ENCODE measurements around the gene OLFM1.

The OLFM1 gene

DNA sequence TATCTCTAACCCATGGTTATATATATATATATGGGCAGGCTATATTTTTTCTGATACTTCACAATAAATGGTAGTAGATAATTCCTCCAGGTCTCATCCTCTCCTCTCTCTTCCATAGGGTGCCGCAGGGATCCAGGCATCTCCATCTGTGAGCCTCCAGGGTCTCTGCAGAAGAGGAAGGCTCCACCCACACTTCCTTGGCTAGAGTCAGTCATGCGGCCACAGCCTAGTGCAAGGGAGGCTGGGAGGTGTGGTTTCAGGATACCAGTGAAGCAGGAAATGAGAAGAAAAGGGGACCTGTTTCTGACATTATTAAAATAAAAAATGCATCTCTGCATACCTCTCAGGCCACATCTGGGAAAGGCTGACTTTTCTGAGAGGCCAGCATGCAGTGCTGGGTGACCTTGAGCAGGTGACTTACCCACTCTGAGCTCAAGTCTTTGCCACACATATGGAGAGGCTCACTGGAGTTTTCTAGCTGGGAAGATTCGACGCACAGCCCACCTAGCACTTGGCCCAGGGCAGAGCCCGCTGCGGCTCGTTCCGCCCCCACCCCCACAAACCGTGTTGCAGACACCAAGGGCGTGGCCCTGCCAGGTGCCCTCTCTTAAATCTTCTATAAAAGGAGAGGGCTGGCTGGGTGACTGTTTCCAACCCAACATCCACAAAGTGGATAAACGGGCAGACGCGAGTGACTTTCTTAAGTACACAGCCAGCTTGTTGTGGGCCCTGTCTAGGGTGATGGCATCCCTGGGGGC lies 47.9 kb downstream of the OLFM1 start:
- Histone ChIP-seq H3K36me3 (ENCODE audit: control insufficient read depth, insufficient read depth, low read length) (no peaks in the 10 kb centered on the region), H3K4me1 (ENCODE audit: control insufficient read depth, insufficient read depth, low read length) (no peaks in the 10 kb centered on the region), H3K27ac (ENCODE audit: low read length) (no peak overlapping the region), H3K27me3 (ENCODE audit: control insufficient read depth, insufficient read depth, low read length) (no peaks in the 10 kb centered on the region), H3K4me3 (ENCODE audit: low read length) (no peak overlapping the region), H3K9me3 (ENCODE audit: control insufficient read depth, insufficient read depth, low read length) (no peaks in the 10 kb centered on the region)
- no peak for DNase-seq (ENCODE audit: low read depth, low spot score)
- no CpG with 5 or more reads among the region's 13 CpGs for WGBS (ENCODE audit: insufficient coverage, insufficient read length)

DNA sequence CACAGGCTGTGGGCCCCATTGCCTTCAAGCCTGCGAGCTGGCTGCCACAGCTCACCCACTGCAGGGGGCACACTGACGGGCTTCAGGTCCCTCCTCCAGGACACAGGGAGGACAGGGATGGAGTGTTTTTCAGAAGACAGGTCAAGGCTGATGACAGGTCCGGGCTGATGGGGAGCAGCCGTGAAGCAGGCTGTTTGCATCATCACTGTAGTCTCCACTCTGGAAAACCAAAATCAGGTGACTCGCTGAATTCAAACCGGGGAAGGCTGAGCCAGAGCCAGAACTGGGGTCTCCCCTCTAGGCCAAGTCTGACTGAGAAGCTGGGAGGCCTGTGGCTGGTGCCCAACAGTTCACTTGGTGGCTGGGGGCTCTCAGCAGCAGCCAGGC lies 48.5 kb downstream of the OLFM1 start:
- no CpG with 5 or more reads among the region's 6 CpGs for WGBS (ENCODE audit: insufficient coverage, insufficient read length)
- H3K27ac ChIP-seq (ENCODE audit: low read length): no peak overlapping the region
- H3K27me3 ChIP-seq (ENCODE audit: control insufficient read depth, insufficient read depth, low read length): no peaks in the 10 kb centered on the region
- H3K4me3 ChIP-seq (ENCODE audit: low read length): no peak overlapping the region
- H3K36me3 ChIP-seq (ENCODE audit: control insufficient read depth, insufficient read depth, low read length): no peaks in the 10 kb centered on the region
- no peaks in the 10 kb centered on the region for H3K9me3 ChIP-seq (ENCODE audit: control insufficient read depth, insufficient read depth, low read length)
- no peak for DNase-seq (ENCODE audit: low read depth, low spot score)
- no peaks in the 10 kb centered on the region for H3K4me1 ChIP-seq (ENCODE audit: control insufficient read depth, insufficient read depth, low read length)

DNA sequence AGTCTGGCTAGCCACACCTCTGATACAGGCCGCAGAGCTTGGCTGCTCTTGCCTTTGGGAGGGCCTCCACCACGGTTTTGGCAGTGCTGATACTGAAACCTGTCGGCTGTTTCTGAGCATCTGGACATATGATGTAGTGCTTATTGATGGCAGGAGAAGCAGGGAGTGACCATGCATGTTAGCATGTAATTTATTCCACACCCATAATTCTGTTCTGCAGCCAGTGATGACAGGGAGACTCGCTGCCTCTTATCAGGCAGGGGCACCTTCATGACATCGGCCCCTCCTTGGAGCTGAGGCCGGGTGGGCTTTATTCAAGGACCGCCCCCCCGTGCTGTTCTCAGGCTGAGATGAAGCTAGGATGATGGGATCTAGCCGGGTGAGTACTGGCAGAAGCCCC lies 49.0 kb downstream of the OLFM1 start:
- no peaks in the 10 kb centered on the region for H3K9me3 ChIP-seq (ENCODE audit: control insufficient read depth, insufficient read depth, low read length)
- H3K4me1 ChIP-seq (ENCODE audit: control insufficient read depth, insufficient read depth, low read length): no peaks in the 10 kb centered on the region
- no CpG with 5 or more reads among the region's 9 CpGs for WGBS (ENCODE audit: insufficient coverage, insufficient read length)
- H3K4me3 ChIP-seq (ENCODE audit: low read length): no peak overlapping the region
- no peak overlapping the region for H3K27ac ChIP-seq (ENCODE audit: low read length)
- H3K27me3 ChIP-seq (ENCODE audit: control insufficient read depth, insufficient read depth, low read length): no peaks in the 10 kb centered on the region
- no peak for DNase-seq (ENCODE audit: low read depth, low spot score)
- H3K36me3 ChIP-seq (ENCODE audit: control insufficient read depth, insufficient read depth, low read length): no peaks in the 10 kb centered on the region

DNA sequence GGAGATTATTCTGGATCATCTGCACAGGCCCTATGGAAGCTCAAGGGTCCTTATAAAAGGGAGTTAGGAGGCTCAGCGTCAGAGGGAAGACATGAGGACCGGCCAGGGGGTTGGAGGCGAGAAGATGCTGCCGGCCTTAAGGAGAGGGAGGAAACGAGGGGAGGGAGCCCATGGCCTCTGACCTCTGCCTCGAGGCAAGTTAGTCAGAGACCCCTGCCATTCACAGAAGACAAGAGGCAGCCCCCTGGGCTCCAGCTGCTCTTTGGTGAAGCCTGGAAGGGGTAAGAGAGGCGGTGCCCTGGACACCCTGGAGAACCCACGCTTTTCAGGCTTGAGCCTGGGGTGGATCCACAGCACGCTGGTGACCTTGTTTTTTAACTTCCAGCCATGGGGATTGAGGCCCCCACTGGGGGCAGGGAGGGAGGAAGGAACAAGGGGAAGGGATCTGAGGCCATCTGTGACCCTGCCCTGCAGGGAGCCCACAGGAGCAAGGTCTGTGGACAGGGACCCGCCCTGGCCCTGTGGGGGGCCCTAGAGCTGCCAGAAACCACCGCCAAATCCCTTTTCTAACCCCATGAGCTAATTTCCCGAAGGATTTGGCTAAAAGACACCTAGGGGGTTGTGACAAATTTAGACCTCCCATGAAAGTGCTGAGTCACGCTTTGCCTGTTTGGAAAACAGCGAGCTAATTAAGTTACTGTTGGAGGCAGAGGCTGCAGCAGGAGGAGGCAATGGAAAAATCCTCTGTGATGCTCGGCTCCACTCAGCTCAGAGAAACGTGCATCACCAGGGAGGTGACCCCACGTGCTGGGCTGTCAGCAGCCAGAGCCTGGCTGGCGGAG lies 49.7 kb downstream of the OLFM1 start:
- no peaks in the 10 kb centered on the region for H3K27me3 ChIP-seq (ENCODE audit: control insufficient read depth, insufficient read depth, low read length)
- no CpG with 5 or more reads among the region's 18 CpGs for WGBS (ENCODE audit: insufficient coverage, insufficient read length)

DNA sequence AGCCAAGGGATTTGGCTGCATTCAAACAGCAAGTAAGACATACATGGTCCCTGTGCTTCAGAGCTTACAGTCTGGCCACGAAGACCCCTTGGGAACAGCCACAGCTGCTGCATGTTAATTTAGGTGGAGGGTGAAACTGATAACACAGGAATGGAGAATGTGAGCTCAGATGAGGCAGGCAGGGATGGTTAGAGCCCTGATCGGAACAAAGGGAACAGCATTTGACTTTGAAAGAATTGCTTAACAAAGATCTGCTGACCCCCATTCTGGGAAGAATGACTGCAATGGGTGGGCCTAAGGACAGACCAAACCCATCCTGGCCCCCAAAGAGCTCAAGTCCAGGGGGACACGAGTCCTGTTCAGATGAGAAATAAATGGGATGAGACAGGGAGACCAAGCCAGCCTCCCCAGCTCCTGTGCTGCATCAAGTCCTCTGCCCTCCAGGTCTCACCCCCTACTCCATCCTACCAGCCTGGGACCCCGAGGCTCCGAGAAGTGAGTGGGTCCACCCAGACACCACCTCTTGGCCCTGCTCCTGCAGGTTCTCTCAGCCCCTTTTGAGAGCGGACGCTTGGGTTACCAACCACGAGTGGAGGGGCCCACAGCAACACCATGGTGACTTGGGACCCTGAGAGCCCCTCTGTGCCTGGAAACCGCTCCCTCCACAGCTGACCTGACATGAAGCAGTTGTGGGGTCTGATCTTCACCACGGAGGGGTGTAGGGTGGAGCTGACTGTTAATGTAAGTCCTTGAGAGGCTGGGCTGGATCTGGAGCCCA lies 50.8 kb downstream of the OLFM1 start:
- Histone ChIP-seq H3K4me3 (ENCODE audit: low read length) (no peak overlapping the region), H3K27ac (ENCODE audit: low read length) (no peak overlapping the region), H3K36me3 (ENCODE audit: control insufficient read depth, insufficient read depth, low read length) (no peaks in the 10 kb centered on the region), H3K27me3 (ENCODE audit: control insufficient read depth, insufficient read depth, low read length) (no peaks in the 10 kb centered on the region), H3K4me1 (ENCODE audit: control insufficient read depth, insufficient read depth, low read length) (no peaks in the 10 kb centered on the region), H3K9me3 (ENCODE audit: control insufficient read depth, insufficient read depth, low read length) (no peaks in the 10 kb centered on the region)
- no peak for DNase-seq (ENCODE audit: low read depth, low spot score)
- WGBS (ENCODE audit: insufficient coverage, insufficient read length): no CpG with 5 or more reads among the region's 10 CpGs

More for the DNA sequence above, 49.7 kb downstream of the OLFM1 start:
- no peak for DNase-seq (ENCODE audit: low read depth, low spot score)
- Histone ChIP-seq H3K9me3 (ENCODE audit: control insufficient read depth, insufficient read depth, low read length) (no peaks in the 10 kb centered on the region), H3K4me1 (ENCODE audit: control insufficient read depth, insufficient read depth, low read length) (no peaks in the 10 kb centered on the region), H3K27ac (ENCODE audit: low read length) (no peak overlapping the region), H3K4me3 (ENCODE audit: low read length) (no peak overlapping the region), H3K36me3 (ENCODE audit: control insufficient read depth, insufficient read depth, low read length) (no peaks in the 10 kb centered on the region)

DNA sequence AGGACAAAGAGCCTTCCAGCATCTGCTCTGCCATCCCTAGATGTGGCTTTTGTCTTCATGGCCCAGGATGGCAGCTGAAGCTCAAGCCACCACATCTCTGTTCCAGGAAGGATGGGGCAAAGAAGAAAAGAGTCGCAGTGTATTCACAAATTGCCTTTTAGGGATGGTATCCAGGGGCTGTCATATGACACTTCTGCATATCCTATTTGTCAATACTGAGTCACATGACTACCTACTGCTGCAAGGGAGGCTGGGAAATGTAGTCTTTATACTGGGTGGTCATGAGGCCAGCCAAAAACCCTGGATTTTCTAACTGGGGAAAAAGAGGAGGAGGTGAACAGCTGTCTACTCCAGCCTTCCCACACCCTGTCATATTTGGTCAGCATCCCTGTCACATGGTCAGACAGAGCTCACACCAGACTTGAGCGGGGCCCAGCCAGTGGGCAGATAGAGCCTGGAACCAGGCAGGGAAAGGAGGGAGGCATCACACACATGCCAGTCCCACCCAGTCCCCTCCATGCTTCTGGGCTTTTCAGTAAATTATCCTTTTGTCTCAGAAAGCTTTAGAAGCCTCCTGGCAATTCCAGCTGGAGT lies 52.0 kb downstream of the OLFM1 start:
- WGBS (ENCODE audit: insufficient coverage, insufficient read length): no CpG with 5 or more reads among the region's 2 CpGs
- DNase-seq (ENCODE audit: low read depth, low spot score): no peak
- H3K4me1 ChIP-seq (ENCODE audit: control insufficient read depth, insufficient read depth, low read length): no peaks in the 10 kb centered on the region
- H3K36me3 ChIP-seq (ENCODE audit: control insufficient read depth, insufficient read depth, low read length): no peaks in the 10 kb centered on the region
- no peak overlapping the region for H3K4me3 ChIP-seq (ENCODE audit: low read length)
- H3K27me3 ChIP-seq (ENCODE audit: control insufficient read depth, insufficient read depth, low read length): no peaks in the 10 kb centered on the region
- H3K27ac ChIP-seq (ENCODE audit: low read length): no peak overlapping the region
- H3K9me3 ChIP-seq (ENCODE audit: control insufficient read depth, insufficient read depth, low read length): no peaks in the 10 kb centered on the region

DNA sequence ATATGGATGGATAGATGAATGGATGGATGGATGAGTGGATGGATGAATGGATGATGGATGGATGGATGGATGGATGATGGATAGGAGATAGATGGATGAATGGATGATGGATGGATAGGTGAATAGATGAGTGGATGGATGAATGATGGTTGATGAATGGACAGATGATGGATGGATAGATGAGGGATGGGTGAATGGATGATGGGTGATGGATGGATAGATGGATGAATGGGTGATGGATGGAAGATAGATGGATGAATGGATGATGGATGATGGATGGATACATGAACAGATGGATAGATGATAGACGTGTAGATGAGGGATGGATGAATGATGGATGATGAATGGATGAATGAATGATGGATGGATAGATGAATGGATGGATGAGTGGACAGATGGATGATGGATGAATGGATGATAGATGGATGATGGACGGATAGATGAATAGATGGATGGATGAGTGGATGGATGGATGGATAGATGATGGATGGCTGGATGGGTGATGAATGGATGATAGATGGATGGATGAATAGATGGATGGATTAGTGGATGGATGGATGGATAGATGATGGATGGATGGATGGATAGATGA lies 53.8 kb downstream of the OLFM1 start:
- WGBS (ENCODE audit: insufficient coverage, insufficient read length): 100% methylated on average over 1 of the region's 2 CpGs
- no peak overlapping the region for H3K27ac ChIP-seq (ENCODE audit: low read length)
- no peaks in the 10 kb centered on the region for H3K27me3 ChIP-seq (ENCODE audit: control insufficient read depth, insufficient read depth, low read length)
- no peak for DNase-seq (ENCODE audit: low read depth, low spot score)
- H3K9me3 ChIP-seq (ENCODE audit: control insufficient read depth, insufficient read depth, low read length): no peaks in the 10 kb centered on the region
- 0 out of 2 replicates have a peak, but pooled peaks cover 2% of the 10 kb centered on the region for H3K4me1 ChIP-seq (ENCODE audit: control insufficient read depth, insufficient read depth, low read length)
- no peak overlapping the region for H3K4me3 ChIP-seq (ENCODE audit: low read length)
- H3K36me3 ChIP-seq (ENCODE audit: control insufficient read depth, insufficient read depth, low read length): no peaks in the 10 kb centered on the region

DNA sequence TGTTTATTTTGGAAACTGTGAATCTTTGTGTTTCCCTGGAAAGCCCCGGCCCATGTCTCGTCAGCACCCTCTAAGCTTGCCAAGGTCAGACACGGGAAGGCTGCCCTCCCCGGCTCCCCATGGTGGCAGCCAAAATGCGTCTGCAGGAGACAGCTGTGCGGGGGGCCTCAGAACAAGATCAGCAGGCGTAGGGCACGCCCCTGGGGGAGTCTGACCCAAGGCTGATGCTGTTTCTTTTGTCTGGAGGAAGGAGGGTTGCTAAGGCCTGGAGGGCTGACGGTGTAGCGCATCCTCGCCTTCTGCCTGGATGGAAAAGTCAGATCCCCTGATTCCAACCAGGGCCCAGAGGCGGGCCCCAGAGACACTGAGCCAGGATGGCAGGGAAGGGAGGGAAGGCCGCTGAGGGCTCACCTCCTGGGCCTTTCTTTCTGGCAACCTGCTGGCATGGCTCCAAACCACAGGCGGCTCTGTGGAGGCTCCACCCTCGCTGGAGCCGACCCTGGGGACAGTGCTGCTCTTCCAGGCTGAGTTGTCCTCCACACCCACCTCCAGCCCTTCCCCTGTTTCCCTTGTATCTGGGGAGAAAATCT lies 57.2 kb downstream of the OLFM1 start:
- WGBS (ENCODE audit: insufficient coverage, insufficient read length): no CpG with 5 or more reads among the region's 16 CpGs
- H3K4me1 ChIP-seq (ENCODE audit: control insufficient read depth, insufficient read depth, low read length): 0 out of 2 replicates have a peak, but pooled peaks cover 2% of the 10 kb centered on the region
- DNase-seq (ENCODE audit: low read depth, low spot score): no peak
- H3K9me3 ChIP-seq (ENCODE audit: control insufficient read depth, insufficient read depth, low read length): no peaks in the 10 kb centered on the region
- H3K27me3 ChIP-seq (ENCODE audit: control insufficient read depth, insufficient read depth, low read length): no peaks in the 10 kb centered on the region
- no peak overlapping the region for H3K4me3 ChIP-seq (ENCODE audit: low read length)
- no peak overlapping the region for H3K27ac ChIP-seq (ENCODE audit: low read length)
- no peaks in the 10 kb centered on the region for H3K36me3 ChIP-seq (ENCODE audit: control insufficient read depth, insufficient read depth, low read length)

DNA sequence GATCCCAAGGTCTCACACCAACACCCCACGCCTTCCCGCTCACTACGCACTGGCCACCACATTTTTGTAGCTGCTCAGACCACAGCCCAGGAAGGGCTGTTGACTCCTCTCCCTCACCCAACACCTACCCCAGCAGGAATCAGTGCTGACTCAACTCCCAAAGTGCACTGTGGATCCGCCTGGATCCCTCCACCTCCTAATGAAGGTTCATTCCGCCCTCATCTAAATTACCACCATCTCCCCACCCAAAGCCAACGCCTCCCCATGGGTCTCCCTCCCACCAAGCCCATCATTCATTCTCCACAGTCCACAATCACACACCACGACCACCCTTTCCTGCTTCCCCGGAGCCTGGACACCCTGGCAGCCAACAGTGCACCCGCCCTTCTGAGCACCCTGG lies 57.8 kb downstream of the OLFM1 start:
- Histone ChIP-seq H3K4me1 (ENCODE audit: control insufficient read depth, insufficient read depth, low read length) (0 out of 2 replicates have a peak, but pooled peaks cover 2% of the 10 kb centered on the region), H3K36me3 (ENCODE audit: control insufficient read depth, insufficient read depth, low read length) (no peaks in the 10 kb centered on the region), H3K4me3 (ENCODE audit: low read length) (no peak overlapping the region), H3K9me3 (ENCODE audit: control insufficient read depth, insufficient read depth, low read length) (no peaks in the 10 kb centered on the region), H3K27me3 (ENCODE audit: control insufficient read depth, insufficient read depth, low read length) (no peaks in the 10 kb centered on the region), H3K27ac (ENCODE audit: low read length) (no peak overlapping the region)
- DNase-seq (ENCODE audit: low read depth, low spot score): no peak
- 100% methylated on average over 1 of the region's 9 CpGs for WGBS (ENCODE audit: insufficient coverage, insufficient read length)
